NCI-H2107 treated with DMSO at 0.1 percent for 48 hours (cell line): Measurements from ENCODE around the gene SLC15A5.

Experiments used
- DNase-seq: peaks from one replicate; lab custom pipeline; 2025; ENCODE audit not compliant: unreplicated experiment; lab: John Stamatoyannopoulos, UW

Gene SLC15A5

DNA sequence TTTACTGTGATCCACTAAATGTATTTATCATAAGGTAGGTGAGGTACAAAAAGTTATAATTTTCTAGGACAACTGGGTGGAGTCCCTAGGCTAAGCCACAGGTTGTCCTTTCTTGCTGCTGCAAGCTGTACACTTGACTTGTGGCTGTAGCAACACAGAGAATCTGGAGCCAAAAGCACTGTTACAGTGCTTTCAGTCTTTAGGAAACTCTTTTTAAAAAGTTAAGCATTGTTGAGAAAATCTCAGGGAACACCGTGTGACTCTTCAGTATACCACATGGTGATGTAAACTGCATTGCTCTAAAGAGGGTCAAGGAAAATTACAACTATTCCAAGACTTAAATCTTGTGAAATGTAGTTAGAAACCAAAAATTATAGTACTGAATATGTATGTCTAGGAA is 11.4 kb downstream of the SLC15A5 start:
- DNase-seq: no peak

DNA sequence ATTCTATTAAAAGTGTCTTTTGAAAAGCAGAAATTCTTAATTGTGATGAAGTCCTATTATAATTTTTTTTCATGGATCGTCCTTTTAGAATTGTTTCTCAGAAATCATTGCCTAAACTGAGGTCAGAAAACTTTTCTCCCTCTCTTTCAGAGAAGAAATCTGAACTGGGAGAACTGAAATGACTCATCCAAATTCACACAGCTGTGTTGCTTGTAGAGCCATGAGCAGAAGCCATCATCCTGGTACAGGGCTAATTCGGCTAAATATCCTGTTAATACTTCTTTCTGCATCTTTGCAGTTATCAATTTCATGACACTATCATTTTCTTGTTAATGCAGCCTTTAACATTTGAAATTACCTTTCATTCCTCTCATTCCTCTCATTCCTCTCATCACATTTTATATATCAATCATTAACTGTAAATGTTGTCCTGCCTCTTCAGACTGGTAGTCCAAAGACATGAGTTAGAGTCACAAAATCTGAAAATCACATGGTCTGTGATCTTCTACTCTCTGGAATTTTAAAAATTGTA is 15.5 kb downstream of the SLC15A5 start:
- DNase-seq: no peak

DNA sequence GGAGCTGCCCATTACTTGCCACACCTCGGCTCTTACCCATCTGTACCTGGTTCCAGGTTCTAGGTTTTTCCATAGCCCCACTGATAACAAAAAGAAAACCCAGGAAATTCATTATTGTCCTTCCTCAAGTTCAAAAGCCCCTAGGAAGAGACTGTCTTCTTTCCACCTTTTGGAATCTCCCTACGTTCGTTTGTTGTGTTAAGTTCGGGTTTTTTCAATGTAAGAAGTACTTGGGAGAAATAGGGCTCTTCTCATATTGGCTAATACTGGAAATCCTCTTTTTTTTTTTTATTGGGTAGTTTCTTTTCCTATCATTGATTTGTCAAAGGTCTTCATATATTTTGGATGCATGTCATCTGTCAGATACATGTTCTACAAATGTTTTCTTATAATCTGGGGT is 17.3 kb downstream of the SLC15A5 start:
- DNase-seq: no peak

DNA sequence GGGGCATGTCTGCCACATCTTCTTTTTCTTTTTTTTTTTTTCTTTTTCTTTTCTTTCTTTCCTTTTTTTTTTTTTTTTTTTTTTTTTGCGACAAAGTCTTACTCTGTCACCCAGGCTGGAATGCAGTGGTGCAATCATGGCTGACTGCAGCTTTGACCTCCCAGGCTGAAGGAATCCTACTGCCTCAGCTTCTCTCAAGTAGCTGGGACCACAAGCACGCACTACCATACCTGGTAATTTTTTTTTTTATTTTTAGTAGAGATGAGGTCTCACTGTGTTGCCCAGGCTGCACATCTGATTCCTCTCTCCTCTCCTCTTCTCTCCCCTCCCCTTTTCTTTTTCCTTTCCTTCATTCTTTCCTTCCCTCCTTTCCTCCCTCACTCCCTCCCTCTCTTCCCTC is 18.5 kb downstream of the SLC15A5 start:
- DNase-seq: no peak

DNA sequence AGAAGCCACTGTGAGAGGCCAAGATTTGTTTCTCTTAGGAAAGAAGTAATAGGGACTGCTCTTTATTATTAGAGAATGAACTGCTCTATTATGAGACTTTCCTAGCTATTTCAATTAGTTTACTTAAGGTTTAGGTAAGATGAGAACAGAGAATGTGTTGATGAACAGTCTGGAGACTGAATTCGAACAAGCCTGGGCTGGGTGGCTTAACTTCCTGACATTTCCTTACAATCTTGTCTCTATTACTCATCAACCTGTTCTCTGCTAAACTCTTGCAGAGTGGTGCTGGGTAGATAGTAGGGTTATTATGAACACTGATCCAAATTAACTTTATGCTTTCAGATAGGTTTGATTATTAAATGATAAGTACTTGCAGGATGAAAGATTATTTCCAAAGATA is 31.2 kb downstream of the SLC15A5 start:
- DNase-seq: no peak

DNA sequence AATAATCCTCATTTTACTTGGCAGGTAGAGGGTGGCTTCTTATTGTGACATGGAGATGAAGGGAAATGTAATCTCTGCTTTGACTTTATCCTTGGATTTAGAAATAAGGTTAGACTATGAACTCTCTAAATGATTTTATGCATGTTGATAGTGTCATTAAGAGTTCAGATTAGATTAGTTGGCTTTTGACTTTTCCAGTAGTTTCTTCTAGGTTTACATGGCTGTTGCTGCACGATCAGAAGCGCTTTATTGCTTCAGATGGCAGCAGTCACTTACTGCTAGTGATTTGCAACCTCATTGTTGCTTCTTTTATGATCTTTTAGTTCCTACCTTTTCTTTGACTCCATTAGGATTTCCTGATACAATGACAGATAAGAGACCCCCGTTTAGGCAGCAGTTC is 32.3 kb downstream of the SLC15A5 start:
- DNase-seq: no peak

DNA sequence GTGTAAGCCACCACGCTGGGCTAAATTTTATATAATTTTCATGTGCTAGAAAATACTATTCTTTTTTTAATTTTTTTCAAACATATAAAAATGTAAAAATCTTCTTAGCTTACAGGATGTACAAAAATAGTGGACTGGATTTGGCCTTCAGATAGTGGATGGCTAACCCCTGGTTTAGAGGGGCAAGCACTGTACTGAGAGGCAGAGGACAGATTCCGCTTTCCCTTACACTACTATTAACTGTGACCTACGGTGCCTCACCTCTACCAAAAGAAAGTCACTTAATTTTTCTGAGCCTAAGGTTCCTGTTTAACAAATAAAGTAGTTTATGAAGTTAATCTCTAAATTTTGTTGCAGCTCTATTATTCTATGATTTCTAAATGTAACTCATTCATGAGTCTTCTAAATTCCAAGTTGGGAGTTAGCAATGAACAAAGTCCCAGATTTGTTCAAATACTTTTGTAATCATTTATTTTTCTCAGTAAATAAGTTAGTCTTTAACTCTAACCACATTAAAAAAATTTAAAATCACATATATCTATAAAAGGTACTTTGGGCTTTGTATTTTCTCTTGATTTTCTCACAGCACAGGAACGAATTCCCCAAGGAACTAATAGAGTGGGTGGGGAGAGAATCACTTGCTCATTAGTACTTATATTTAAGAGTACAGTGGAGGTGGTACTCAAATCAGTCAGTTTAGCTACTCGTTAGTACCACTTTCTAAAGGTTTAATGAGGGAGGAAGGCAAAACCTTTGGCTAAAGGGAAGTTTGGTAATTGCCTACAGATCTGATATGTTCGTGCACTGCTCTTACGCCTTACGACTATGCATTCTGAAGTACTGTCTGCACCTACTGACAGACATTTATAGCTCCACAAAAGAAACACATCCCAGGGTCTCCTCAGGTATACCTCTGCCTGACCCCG is 33.7 kb downstream of the SLC15A5 start:
- DNase-seq: no peak

DNA sequence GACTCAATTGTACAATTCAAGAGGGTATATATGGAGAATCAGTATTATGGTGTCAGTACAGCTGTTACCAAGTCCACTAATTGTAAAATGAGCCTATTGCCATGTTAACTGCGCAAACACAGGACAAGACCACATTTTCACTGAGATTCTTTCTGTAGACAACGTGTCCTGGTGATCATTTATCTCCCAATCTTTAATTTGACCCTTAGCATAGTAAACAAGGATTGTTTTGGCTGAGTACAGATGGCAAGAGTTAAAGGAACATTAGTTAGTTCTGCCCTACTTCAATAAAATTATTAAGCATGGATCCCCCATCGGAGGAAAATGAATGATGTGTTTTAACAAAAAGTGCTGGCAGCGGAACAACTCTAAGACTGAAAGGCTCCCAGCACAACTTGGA is 36.1 kb downstream of the SLC15A5 start:
- no peak for DNase-seq

DNA sequence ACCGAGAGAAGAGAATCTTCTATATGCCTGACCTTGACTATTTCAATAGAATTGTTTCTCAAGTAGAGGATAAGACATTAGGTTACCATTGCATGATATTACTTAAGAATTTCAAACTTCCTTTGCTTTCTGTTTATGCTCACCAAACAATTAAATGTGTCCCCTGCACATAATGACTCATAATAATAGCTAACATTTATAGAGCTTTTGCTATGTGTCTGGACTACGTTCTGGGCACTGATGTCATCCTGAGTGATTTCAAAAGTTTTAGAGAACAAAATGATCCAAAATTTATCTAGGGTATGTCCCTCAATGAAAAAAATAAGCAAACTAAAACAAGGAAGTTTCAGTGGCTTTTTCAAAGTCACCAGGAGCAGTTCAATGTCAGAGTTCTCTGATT is 38.8 kb downstream of the SLC15A5 start:
- no peak for DNase-seq

DNA sequence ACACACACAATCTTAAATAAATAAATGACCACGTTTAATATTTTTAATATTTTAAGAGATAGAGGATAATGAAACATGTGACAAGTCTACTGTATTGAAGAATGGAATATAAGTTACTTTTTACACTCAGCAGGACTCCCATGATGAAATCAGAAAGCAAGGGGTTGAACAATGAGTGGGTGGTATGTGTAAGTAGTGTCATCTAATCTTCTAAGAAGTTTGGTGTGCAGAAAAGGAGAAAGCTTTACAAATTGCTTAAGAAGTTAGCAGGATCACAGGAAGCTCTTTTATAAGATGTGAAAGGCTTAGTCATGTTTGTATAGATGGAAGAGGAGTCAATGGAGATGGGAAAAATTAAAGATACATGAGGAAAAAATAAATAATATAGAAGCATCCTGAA is 47.8 kb downstream of the SLC15A5 start:
- no peak for DNase-seq

DNA sequence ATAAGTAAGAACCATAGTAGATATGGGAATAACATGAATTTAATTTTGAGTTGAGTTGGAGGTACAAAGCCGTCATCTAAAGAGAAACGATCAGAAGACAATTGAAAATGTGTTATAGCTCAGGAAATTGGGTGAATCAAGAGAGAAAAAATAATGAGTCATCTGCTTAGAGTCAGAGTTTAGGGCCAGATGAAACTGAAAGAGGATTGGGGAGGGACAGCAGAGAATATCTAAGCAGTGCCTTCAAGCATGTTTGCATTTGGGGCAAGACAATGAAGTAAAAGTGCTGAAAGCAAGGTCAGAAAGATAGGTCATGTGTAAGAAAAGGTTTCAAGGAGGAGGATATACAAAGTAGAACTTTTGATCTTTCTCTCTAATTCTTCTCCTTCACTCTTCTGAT is 49.4 kb downstream of the SLC15A5 start:
- DNase-seq: no peak

DNA sequence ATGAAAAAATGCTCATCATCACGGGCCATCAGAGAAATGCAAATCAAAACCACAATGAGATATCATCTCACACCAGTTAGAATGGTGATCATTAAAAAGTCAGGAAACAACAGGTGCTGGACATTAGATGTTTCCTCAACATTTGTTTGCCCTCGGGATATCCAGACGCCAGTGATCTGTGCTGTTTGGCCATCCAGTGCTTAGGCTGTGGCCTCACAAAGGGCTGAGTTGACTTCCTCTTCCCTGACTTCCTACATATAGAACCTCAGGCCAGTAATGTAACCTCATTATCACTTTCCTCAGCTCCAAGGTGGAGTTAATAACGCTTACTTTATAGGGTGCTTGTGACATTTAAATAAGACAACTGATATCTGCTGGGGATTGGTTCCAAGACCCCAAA is 51.8 kb downstream of the SLC15A5 start:
- DNase-seq: no peak

DNA sequence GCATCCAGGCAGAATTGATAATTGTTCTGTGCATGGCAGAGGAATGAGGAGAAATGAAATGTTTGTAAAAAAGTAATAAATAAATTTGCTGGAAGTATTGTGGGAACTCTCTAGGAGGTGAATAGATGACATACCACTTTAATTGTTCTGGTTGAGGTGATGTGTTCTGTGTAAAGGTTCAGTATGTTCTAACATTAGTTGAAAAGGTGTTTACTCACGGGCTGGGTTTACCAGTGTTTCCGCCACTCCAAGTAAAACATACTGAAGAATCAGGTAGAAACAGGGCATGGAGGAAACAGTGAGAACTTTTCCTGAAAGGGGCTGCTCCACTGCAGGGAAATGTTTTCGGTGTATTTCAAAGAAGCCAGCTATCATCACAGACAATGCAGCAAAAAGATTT is 53.3 kb downstream of the SLC15A5 start:
- DNase-seq: no peak

DNA sequence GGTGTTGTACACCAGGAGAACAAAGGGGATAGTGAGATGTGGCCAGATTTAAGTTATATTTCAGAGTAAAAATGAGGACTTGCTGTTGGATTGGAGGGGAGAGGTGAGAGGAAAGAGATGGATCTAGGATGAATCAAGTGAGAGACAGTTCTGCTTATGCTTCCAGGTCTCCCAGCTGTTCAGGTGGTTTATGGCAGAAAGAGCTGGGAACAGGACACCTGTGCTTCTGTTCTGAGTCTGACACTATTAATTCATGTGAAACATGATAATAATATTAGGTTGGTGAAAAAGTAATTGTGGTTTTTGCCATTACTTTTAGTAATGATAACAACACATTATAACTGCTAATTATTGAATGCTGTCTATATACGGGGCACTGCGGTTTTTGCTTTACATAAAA is 55.7 kb downstream of the SLC15A5 start:
- no peak for DNase-seq

DNA sequence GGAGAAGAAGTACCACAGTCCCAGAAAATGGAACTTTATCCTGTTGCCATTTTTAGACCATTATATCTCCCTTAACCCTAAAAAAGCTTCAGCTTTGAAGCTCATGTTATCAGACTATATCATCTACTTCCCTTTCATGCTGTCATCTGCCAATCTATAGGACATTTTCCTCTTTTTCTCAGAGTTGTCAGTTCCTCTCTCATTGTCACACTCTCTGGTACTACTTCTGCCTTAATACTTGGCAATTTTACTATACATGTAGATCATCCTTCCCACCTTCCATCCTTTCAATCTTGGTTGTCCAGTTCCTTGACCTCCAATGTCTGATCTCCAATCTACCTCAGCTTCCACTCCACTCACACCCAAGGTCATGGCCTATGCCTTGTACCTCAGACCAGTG is 57.4 kb downstream of the SLC15A5 start:
- no peak for DNase-seq

DNA sequence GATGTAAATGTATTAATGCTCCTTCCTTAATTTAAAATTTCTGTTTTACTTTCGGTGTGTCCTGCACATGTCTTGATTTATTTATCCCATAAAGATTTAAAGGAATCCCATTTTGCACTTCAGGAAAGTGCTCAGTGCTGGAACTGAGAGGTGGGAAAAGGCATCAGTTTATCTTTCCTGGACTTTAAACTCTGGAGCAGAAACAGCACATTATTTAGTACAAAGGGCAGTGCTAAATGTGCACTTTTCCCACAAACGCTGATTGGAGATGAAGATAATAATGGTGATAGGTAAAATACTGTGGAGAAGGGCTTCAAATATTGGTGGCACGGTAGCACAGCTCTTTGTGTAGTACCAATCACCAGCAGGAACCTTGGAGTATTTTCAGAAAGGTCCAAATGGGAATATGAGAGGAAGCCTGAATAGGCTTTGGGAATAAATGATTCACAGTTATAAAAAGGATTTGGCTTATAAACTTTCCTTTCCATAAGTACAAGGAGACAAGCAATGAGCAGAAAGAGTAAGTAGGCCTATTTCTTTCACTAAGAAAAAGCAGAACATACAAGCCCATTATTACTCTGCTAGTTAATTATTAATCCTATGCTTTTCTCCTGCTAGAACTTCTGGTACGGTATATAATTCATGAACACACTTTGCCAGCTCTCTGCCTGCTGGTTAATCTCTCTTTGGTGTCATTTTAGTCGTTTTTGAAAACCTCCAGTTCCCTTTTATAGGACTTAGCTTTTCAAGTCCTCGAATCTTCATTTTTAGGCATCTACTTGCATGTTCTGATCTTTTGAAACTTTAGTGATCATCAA is 58.3 kb downstream of the SLC15A5 start:
- DNase-seq: no peak

DNA sequence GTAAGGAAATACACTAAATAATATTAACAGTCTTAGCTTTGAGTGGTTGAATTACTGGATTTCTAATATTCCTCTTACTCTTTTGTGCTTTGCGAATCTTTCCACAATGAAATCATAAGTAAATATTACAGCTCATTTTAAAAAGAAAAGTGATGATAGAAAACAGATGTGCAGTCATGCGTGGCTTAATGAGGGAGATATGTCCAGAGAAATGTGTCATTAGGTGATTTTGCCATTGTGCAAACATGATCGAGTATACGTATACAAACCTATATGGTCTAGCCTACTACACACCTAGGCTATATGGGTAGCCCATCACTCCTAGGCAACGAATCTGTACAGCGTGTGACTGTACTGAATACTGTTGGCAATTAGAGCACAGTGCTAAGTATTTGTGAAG is 59.3 kb downstream of the SLC15A5 start:
- no peak for DNase-seq

DNA sequence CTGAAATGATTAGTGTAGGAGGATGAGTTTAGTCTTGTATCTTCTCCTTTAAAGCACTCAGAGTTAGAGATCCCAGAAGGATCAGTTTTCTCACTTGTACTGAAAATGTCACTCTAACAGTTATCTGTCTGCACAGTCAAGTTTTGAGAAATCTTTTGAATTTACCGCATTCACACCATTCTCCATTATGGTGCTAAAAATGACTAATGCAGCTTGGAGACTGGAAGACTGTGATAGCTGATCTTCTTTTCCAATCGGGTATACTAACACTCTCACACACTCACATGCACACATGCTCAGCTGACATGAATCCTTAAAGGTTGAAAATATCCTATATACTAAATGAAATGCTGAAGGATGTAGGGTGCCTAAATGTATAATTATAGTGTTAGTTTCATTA is 65.8 kb downstream of the SLC15A5 start:
- DNase-seq: no peak

DNA sequence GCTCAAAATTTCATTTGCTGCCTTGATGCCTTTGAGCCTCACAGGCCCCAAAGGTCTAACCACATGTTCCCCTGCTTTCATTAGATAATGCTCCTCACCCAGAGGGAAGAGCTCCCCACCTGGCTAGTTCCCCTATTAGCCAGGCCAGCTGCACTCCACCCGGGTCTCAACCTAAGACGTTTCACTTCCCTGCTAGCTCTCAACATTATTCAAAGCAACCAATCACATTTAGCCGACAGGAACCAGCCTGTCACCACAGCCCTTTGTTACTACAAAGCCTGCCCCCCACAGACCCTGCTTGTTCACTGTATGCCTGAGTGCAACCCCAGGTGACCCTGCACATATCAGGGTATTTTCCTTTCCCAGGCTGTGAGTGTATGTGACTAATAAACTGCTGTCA is 78.6 kb downstream of the SLC15A5 start:
- DNase-seq: peak; percentile 27

DNA sequence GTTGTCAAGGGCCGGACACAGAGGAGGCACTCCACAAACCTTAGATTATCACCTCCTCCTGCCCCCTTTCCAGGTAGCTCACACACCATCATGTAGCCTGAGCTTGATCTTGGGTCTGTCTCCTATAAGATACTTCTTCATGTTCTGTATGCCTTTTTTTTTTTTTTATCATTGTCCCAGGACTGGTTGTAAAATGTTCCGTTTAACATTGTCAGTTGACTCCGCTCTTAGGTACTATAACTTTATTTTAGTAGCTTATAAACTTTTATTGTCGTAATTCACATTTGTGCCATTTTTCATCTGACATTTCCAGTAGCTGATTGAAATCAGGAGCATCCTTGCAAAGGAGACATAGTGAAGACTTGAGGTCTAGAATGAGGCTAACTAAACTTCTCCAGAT is 79.9 kb downstream of the SLC15A5 start:
- no peak for DNase-seq

DNA sequence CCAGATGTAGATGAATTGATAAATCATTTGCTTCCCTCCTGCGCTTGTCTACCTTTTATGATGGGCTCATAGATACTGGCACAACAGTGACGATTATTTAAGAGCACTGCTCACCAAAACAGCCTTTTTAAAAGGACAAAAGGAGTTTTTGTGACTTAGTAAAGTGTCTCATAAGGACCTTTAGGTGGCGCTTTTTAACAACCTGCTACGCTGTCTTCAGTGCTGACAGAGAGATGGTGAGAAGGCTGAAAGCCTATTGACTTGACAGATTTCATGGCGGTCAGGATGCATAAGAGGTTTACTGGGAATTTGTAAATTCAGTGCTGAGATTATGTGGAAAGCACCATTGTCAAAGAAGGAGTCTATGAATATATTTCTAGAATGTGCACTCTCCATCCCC is 87.6 kb downstream of the SLC15A5 start:
- peak; percentile 16 for DNase-seq

DNA sequence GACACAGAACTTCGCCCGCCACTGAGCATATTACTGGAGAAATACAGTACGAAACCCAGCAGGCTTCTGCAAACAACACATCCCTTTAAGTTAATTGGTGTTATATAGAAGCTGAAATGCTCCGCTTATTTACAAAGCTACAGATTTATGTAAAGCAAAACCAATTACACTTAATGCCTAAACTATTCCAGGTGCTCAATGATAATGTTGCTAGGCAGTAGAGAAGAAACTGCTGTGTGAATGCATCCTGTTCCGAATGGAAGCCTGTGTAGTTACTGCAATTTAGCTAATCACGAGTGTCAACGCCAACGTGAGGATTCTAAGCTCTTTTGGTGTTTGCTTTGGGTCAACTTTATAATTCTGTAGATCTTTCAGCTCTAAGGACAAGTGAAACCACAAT is 89.8 kb downstream of the SLC15A5 start:
- peak; percentile 67 for DNase-seq
